ENCODE data around the gene GRID2. TPM values are rescaled to one million over a fixed set of nuclear protein-coding genes. Genes with fewer than 3 reads are reported as not detected.
A peak's percentile ranks its signal among the peaks of the same experiment; 100 is the strongest.

The GRID2 gene
- total and polyA plus RNA-seq, 2 donors = 0.63 to 26.1 TPM

- 97% methylated on average over 2 of the region's 2 CpGs for WGBS
- Histone ChIP-seq H3K27ac (ENCODE audit: low read depth) (no peak overlapping the region), H3K4me1 (ENCODE audit: insufficient read depth) (no peaks in the 10 kb centered on the region), H3K36me3 (ENCODE audit: insufficient read depth) (no peaks in the 10 kb centered on the region), H3K4me3 (ENCODE audit: low read depth, low read length) (no peak overlapping the region)
- DNase-seq (ENCODE audit: extremely low spot score) = no peak
These were observed 659.1 kb downstream of the GRID2 start for GRCh38 chr4:92962831-92963230.

- no peak overlapping the region for H3K4me3 ChIP-seq (ENCODE audit: low read depth, low read length)
- no peaks in the 10 kb centered on the region for H3K4me1 ChIP-seq (ENCODE audit: insufficient read depth)
- H3K27ac ChIP-seq (ENCODE audit: low read depth) = no peak overlapping the region
- WGBS = 82% methylated on average over 1 of the region's 1 CpG
- H3K36me3 ChIP-seq (ENCODE audit: insufficient read depth) = no peaks in the 10 kb centered on the region
- DNase-seq (ENCODE audit: extremely low spot score) = no peak
These were observed 664.8 kb downstream of the GRID2 start for GRCh38 chr4:92968556-92968955.

- 93% methylated on average over 1 of the region's 1 CpG for WGBS
- Histone ChIP-seq H3K36me3 (ENCODE audit: insufficient read depth) (no peaks in the 10 kb centered on the region), H3K4me3 (ENCODE audit: low read depth, low read length) (no peak overlapping the region), H3K27ac (ENCODE audit: low read depth) (no peak overlapping the region), H3K4me1 (ENCODE audit: insufficient read depth) (no peaks in the 10 kb centered on the region)
- DNase-seq (ENCODE audit: extremely low spot score) = no peak
These were observed 665.2 kb downstream of the GRID2 start for GRCh38 chr4:92968996-92969395.

- 73% methylated on average over 4 of the region's 4 CpGs for WGBS
These were observed 666.0 kb downstream of the GRID2 start for GRCh38 chr4:92969650-92970379.

GRCh38 chr4:92970996-92971395 is 667.2 kb downstream of the GRID2 start:
- H3K27ac ChIP-seq (ENCODE audit: low read depth) = no peak overlapping the region
- no peaks in the 10 kb centered on the region for H3K36me3 ChIP-seq (ENCODE audit: insufficient read depth)
- no peak for DNase-seq (ENCODE audit: extremely low spot score)
- H3K4me1 ChIP-seq (ENCODE audit: insufficient read depth) = no peaks in the 10 kb centered on the region
- H3K4me3 ChIP-seq (ENCODE audit: low read depth, low read length) = no peak overlapping the region
- 72% methylated on average over 1 of the region's 1 CpG for WGBS

More at GRCh38 chr4:92969650-92970379, 666.0 kb downstream of the GRID2 start:
- Histone ChIP-seq H3K4me1 (ENCODE audit: insufficient read depth) (no peaks in the 10 kb centered on the region), H3K27ac (ENCODE audit: low read depth) (no peak overlapping the region), H3K4me3 (ENCODE audit: low read depth, low read length) (no peak overlapping the region), H3K36me3 (ENCODE audit: insufficient read depth) (no peaks in the 10 kb centered on the region)
- DNase-seq (ENCODE audit: extremely low spot score) = no peak

GRCh38 chr4:92988301-92988700 is 684.5 kb downstream of the GRID2 start:
- DNase-seq (ENCODE audit: extremely low spot score) = no peak
- 47% methylated on average over 2 of the region's 2 CpGs for WGBS

GRCh38 chr4:92992758-92993157 is 689.0 kb downstream of the GRID2 start:
- 45% methylated on average over 4 of the region's 4 CpGs for WGBS
- Histone ChIP-seq H3K36me3 (ENCODE audit: insufficient read depth) (no peaks in the 10 kb centered on the region), H3K4me3 (ENCODE audit: low read depth, low read length) (no peak overlapping the region), H3K4me1 (ENCODE audit: insufficient read depth) (no peaks in the 10 kb centered on the region), H3K27ac (ENCODE audit: low read depth) (no peak overlapping the region)
- no peak for DNase-seq (ENCODE audit: extremely low spot score)

More at GRCh38 chr4:92988301-92988700, 684.5 kb downstream of the GRID2 start:
- H3K36me3 ChIP-seq (ENCODE audit: insufficient read depth) = no peaks in the 10 kb centered on the region
- H3K27ac ChIP-seq (ENCODE audit: low read depth) = no peak overlapping the region
- H3K4me3 ChIP-seq (ENCODE audit: low read depth, low read length) = no peak overlapping the region
- H3K4me1 ChIP-seq (ENCODE audit: insufficient read depth) = no peaks in the 10 kb centered on the region

DNA sequence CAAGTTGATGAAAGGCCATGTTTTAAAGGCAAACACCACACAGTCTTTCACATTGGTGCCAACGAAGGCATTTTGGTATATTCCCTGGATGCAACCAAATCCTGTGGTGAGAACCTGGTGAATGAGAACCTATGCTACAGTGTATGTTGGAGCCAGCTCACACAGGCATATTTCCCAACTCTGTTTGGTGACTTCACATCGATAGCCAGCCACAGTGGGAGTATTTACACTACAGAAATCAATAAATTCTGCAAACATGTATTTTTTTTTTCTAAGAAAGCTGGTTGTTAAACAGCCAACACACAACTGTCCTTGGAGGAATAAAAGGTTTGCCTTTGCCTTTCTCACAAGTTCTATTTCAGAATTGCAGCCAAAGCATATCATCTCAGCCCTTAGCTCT is 691.0 kb downstream of the GRID2 start:
- 86% methylated on average over 2 of the region's 2 CpGs for WGBS
- no peak overlapping the region for H3K4me3 ChIP-seq (ENCODE audit: low read depth, low read length)
- no peaks in the 10 kb centered on the region for H3K36me3 ChIP-seq (ENCODE audit: insufficient read depth)
- H3K27ac ChIP-seq (ENCODE audit: low read depth) = no peak overlapping the region
- no peak for DNase-seq (ENCODE audit: extremely low spot score)
- H3K4me1 ChIP-seq (ENCODE audit: insufficient read depth) = no peaks in the 10 kb centered on the region

GRCh38 chr4:92996533-92996932 is 692.8 kb downstream of the GRID2 start:
- Histone ChIP-seq H3K36me3 (ENCODE audit: insufficient read depth) (no peaks in the 10 kb centered on the region), H3K27ac (ENCODE audit: low read depth) (no peak overlapping the region), H3K4me3 (ENCODE audit: low read depth, low read length) (no peak overlapping the region), H3K4me1 (ENCODE audit: insufficient read depth) (no peaks in the 10 kb centered on the region)
- WGBS = 78% methylated on average over 2 of the region's 2 CpGs
- DNase-seq (ENCODE audit: extremely low spot score) = no peak

DNA sequence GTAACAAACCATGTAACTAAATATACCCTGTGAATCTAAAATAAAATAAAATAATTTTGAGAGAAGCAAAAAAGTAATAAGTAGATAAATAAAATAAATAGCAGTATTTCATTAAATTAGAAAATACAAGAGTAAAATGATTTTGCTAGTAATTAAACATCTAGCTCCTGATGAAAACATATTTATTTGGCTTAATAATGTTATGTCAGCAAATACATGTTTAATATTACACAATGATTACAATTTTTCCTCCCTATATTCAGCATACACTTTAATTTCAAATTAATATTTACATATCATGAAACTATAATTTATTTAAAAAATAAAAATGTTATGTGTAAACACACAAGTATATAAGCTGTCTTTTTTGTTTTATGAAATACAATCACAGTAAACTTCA is 697.1 kb downstream of the GRID2 start:
- no peaks in the 10 kb centered on the region for H3K36me3 ChIP-seq (ENCODE audit: insufficient read depth)
- no peak overlapping the region for H3K27ac ChIP-seq (ENCODE audit: low read depth)
- no peak for DNase-seq (ENCODE audit: extremely low spot score)
- H3K4me3 ChIP-seq (ENCODE audit: low read depth, low read length) = no peak overlapping the region
- H3K4me1 ChIP-seq (ENCODE audit: insufficient read depth) = no peaks in the 10 kb centered on the region

- Histone ChIP-seq H3K4me1 (ENCODE audit: insufficient read depth) (no peaks in the 10 kb centered on the region), H3K27ac (ENCODE audit: low read depth) (no peak overlapping the region), H3K4me3 (ENCODE audit: low read depth, low read length) (no peak overlapping the region), H3K36me3 (ENCODE audit: insufficient read depth) (no peaks in the 10 kb centered on the region)
- no peak for DNase-seq (ENCODE audit: extremely low spot score)
- WGBS = 90% methylated on average over 4 of the region's 4 CpGs
These were observed 698.5 kb downstream of the GRID2 start for GRCh38 chr4:93002240-93002639.

DNA sequence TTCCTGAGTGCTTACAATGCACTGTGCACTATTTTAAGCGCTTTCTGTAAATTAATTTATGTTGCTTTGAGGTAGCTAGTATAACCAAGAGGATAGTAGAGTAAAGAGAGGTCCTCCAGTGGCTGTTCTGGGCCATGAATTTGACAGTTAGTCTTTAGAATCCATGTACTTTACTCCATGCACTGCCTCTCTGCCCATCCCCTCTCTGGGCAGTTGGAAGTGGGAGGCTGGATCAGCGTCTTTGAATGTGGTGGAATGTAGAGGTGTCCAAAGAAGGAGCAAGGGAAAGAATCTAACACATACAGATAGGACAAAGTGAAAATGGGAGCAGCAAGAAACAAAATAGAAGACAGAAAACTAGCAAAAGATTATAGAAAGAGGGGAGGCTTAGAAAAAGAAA is 712.6 kb downstream of the GRID2 start:
- Histone ChIP-seq H3K4me1 (ENCODE audit: insufficient read depth) (no peaks in the 10 kb centered on the region), H3K36me3 (ENCODE audit: insufficient read depth) (no peaks in the 10 kb centered on the region), H3K4me3 (ENCODE audit: low read depth, low read length) (no peak overlapping the region), H3K27ac (ENCODE audit: low read depth) (no peak overlapping the region)
- 93% methylated on average over 2 of the region's 2 CpGs for WGBS
- DNase-seq (ENCODE audit: extremely low spot score) = no peak

DNA sequence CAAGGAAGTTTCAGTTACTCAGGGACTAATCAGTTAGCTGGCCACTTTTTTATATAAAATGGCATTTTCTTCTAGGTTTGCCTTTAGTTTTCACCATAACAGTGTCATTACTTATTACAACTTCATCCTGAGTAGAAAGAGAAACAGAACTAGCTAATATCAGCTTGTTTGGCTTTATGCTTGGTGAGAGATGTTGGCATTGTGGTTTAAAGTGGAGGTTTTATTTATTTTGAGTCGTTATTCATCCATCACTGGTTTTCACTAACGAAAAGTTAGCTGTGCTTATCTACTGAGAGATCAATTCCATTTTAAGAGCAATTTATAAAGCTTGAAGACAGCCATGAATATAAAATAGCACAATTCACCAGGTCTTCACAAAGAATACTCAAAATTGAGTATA is 714.5 kb downstream of the GRID2 start:
- no peak overlapping the region for H3K4me3 ChIP-seq (ENCODE audit: low read depth, low read length)
- H3K36me3 ChIP-seq (ENCODE audit: insufficient read depth) = no peaks in the 10 kb centered on the region
- no peak overlapping the region for H3K27ac ChIP-seq (ENCODE audit: low read depth)
- WGBS = 39% methylated on average over 2 of the region's 2 CpGs
- H3K4me1 ChIP-seq (ENCODE audit: insufficient read depth) = no peaks in the 10 kb centered on the region
- DNase-seq (ENCODE audit: extremely low spot score) = no peak

- no peak for DNase-seq (ENCODE audit: extremely low spot score)
- H3K36me3 ChIP-seq (ENCODE audit: insufficient read depth) = no peaks in the 10 kb centered on the region
- H3K27ac ChIP-seq (ENCODE audit: low read depth) = no peak overlapping the region
- H3K4me1 ChIP-seq (ENCODE audit: insufficient read depth) = no peaks in the 10 kb centered on the region
- no peak overlapping the region for H3K4me3 ChIP-seq (ENCODE audit: low read depth, low read length)
These were observed 715.0 kb downstream of the GRID2 start for GRCh38 chr4:93018806-93019205.

DNA sequence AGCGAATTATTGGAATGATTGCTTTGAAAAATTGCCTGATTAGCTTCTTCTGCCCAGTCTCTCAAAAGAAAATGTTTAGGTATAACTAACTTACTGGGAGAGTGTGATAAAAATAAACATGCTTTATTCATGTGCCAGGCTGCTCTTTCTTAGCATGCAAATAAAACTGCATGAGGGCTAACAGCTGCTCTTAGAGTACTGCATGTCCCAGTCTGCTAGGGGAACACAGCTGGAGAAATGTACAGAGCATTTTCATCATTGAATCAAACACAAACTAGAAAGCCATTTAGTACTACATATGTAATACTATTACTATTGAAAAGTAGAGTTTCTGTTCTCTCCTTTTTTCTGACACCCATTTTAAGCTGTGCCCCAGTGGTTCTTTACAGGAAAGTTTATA is 726.0 kb downstream of the GRID2 start:
- Histone ChIP-seq H3K36me3 (ENCODE audit: insufficient read depth) (no peaks in the 10 kb centered on the region), H3K27ac (ENCODE audit: low read depth) (no peak overlapping the region), H3K4me3 (ENCODE audit: low read depth, low read length) (no peak overlapping the region), H3K4me1 (ENCODE audit: insufficient read depth) (no peaks in the 10 kb centered on the region)
- WGBS = 65% methylated on average over 1 of the region's 1 CpG
- DNase-seq (ENCODE audit: extremely low spot score) = peak; percentile 50
